ENCODE measurements around the gene VIM. TPM values are rescaled to one million over a fixed set of nuclear protein-coding genes. Genes with fewer than 3 reads are reported as not detected.

The VIM gene
- total RNA-seq, 2 donors from 2014 or later: 539 to 1,025 TPM

DNA sequence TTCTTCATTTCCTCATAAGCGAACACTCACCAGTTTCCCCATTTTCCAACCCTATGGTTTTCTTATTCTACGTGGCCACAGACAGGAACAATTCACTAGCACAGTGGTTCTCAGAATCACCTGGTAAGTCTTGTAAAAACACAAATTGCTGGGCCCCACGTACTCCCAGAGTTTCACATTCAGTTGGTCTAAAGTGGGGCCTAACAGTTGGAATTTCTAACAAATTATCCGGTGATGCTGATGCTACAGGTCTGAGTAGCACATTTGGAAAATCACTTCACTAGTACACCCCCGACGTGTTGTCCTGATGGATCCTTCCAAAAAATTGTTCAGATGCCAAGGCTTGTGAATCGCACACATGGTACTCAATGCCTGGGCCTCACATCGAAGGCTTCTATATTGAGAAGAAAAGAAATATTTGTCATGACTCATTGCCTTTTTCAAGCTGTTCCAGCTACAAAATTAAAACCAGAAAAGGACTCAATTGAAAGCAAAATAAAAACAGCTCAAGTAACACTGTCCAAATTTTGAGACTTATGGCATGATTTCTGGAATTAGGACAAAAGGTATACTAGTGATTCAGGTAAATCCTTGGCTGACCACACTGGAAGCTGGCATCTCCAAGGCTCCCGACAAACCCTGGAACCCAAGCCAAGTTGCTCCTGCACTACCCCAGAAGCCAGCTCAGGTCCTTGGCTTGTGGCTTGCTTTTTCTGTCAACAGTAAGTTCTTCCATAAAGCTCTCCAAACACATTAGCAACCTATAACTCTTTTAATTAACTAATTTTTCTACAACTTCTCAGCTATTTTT, 12.9 kb upstream of the VIM start:
- DNase-seq (peak in 2 of 4 donors; percentile 24 to 47), ATAC-seq (no peak)
- Histone ChIP-seq H3K27ac (peak overlapping the region in 3 of 4 donors; percentile 10 to 69 (median 29)), H3K4me1 (no peaks in the 10 kb centered on the region), H3K9me3 (no peaks in the 10 kb centered on the region), H3K27me3 (no peaks in the 10 kb centered on the region), H3K36me3 (replicated peaks in 1 of 2; ENCODE audit: insufficient read depth in 1 of 2, low read depth in 2 of 2) (no peaks in the 10 kb centered on the region), H3K4me3 (no peak overlapping the region)
- 72 to 75% methylated on average over 9 of the region's 9 CpGs for WGBS, 2 donors
- intact Hi-C loops (cut with DNase I): no loop called here
- no peak for TF ChIP-seq POLR2A (IDR thresholded peaks at IDR 0.05)
- TF ChIP-seq CTCF (IDR thresholded peaks at IDR 0.05): no peak

- H3K4me3 ChIP-seq: no peak overlapping the region
- H3K4me1 ChIP-seq: no peaks in the 10 kb centered on the region
- DNase-seq (no peak), ATAC-seq (no peak)
- intact Hi-C loops (cut with DNase I): no loop called here
- peak overlapping the region in 2 of 4 donors; percentile 10 to 69 for H3K27ac ChIP-seq
- H3K36me3 ChIP-seq (replicated peaks in 1 of 2; ENCODE audit: insufficient read depth in 1 of 2, low read depth in 2 of 2): no peaks in the 10 kb centered on the region
- H3K27me3 ChIP-seq: no peaks in the 10 kb centered on the region
- 97 to 99% methylated on average over 2 of the region's 2 CpGs for WGBS, 2 donors
- no peak for TF ChIP-seq CTCF (IDR thresholded peaks at IDR 0.05)
- no peak for TF ChIP-seq POLR2A (IDR thresholded peaks at IDR 0.05)
- no peaks in the 10 kb centered on the region for H3K9me3 ChIP-seq
Observed at GRCh38 chr10:17215782-17216122, 12.3 kb upstream of the VIM start.

GRCh38 chr10:17216217-17216900, 11.7 kb upstream of the VIM start:
- Histone ChIP-seq H3K27me3 (no peaks in the 10 kb centered on the region), H3K9me3 (no peaks in the 10 kb centered on the region), H3K27ac (peak overlapping the region in 2 of 4 donors; percentile 46 to 69), H3K36me3 (replicated peaks in 1 of 2; ENCODE audit: insufficient read depth in 1 of 2, low read depth in 2 of 2) (no peaks in the 10 kb centered on the region), H3K4me3 (no peak overlapping the region), H3K4me1 (no peaks in the 10 kb centered on the region)
- DNase-seq (peak in 1 of 4 donors; percentile 36), ATAC-seq (peak; percentile 81)
- intact Hi-C loops (cut with DNase I): no loop called here
- WGBS, 2 donors: 87 to 90% methylated on average over 5 of the region's 5 CpGs
- TF ChIP-seq POLR2A (IDR thresholded peaks at IDR 0.05): no peak
- TF ChIP-seq CTCF (IDR thresholded peaks at IDR 0.05): peak in 1 of 7 experiments; percentile 1

- Histone ChIP-seq H3K27me3 (no peaks in the 10 kb centered on the region), H3K4me3 (no peak overlapping the region), H3K9me3 (no peaks in the 10 kb centered on the region), H3K36me3 (replicated peaks in 1 of 2; ENCODE audit: insufficient read depth in 1 of 2, low read depth in 2 of 2) (no peaks in the 10 kb centered on the region), H3K27ac (peak overlapping the region in 2 of 4 donors; percentile 46 to 69), H3K4me1 (no peaks in the 10 kb centered on the region)
- ATAC-seq (no peak), DNase-seq (no peak)
- intact Hi-C loops (cut with DNase I): no loop called here
- TF ChIP-seq CTCF (IDR thresholded peaks at IDR 0.05) (no peak), POLR2A (IDR thresholded peaks at IDR 0.05) (no peak)
- WGBS, 2 donors: 84 to 95% methylated on average over 6 of the region's 6 CpGs
Observed at GRCh38 chr10:17216901-17217395, 11.1 kb upstream of the VIM start.
